Activated T-helper 17 cell treated with anti-CD3 and anti-CD28 coated beads, Interleukin-2, amount 50 U/mL, for 72 hours (primary cell): Measurements from ENCODE around the gene PLAA. TPM values are rescaled to one million over a fixed set of nuclear protein-coding genes. Genes with fewer than 3 reads are reported as not detected.

ENCODE experiments used
- ATAC-seq: fragments of 150-1000 bp; cut with Tn5 transposase; replicated peaks from 2 replicates; pipeline ENCODE4 v1.10.0; 2021; ENCODE audit warnings: mild to moderate bottlenecking, moderate library complexity
- H3K27ac Mint-ChIP-seq: one replicate; pipeline ENCODE4 v1.8.0; 2022; ENCODE audit warnings: mixed read lengths
- H3K27me3 Mint-ChIP-seq: one replicate; pipeline ENCODE4 v1.8.0; 2022; ENCODE audit warnings: mixed read lengths
- H3K36me3 Mint-ChIP-seq: one replicate; pipeline ENCODE4 v1.8.0; 2022; ENCODE audit warnings: low read depth, mild to moderate bottlenecking, mixed read lengths
- H3K4me1 Mint-ChIP-seq: one replicate; pipeline ENCODE4 v1.8.0; 2022; ENCODE audit warnings: mixed read lengths
- H3K4me3 Mint-ChIP-seq: one replicate; pipeline ENCODE4 v1.8.0; 2022; ENCODE audit warnings: mild to moderate bottlenecking, mixed read lengths
- H3K9me3 Mint-ChIP-seq: one replicate; pipeline ENCODE4 v1.8.0; 2022; ENCODE audit warnings: mixed read lengths
- total RNA-seq, 2 donors: library from RNA; stranded (reverse); gene quantifications; one replicate each; pipeline ENCODE4 v1.2.3, GENCODE V29; 2022

PLAA gene
- total RNA-seq: 10 to 100 TPM; 23.7 to 39.8 TPM

GRCh38 chr9:26946753-26947727 is at the start of gene PLAA:
TSS of gene PLAA (minus strand) at chr9:26947242. CDS start at chr9:26947045, 197 bp downstream.
- peak; percentile 99 for ATAC-seq
- H3K4me3 Mint-ChIP-seq: peak within 1 kb of the TSS; percentile 83
- H3K27ac Mint-ChIP-seq: peak within 1 kb of the TSS; percentile 99
- no peaks in the 10 kb centered on the region for H3K9me3 Mint-ChIP-seq
- peaks cover 4% of the 10 kb centered on the region for H3K27me3 Mint-ChIP-seq
- H3K4me1 Mint-ChIP-seq: peaks cover 22% of the 10 kb centered on the region
- peaks cover 26% of the 10 kb centered on the region for H3K36me3 Mint-ChIP-seq

GRCh38 chr9:26995810-26996209 is 48.8 kb upstream of the PLAA start:
- no peak overlapping the region for H3K4me3 Mint-ChIP-seq
- ATAC-seq: no peak
- no peaks in the 10 kb centered on the region for H3K4me1 Mint-ChIP-seq

GRCh38 chr9:26983340-26983739 is 36.3 kb upstream of the PLAA start:
- H3K4me3 Mint-ChIP-seq: no peak overlapping the region
- peaks cover 22% of the 10 kb centered on the region for H3K36me3 Mint-ChIP-seq
- no peaks in the 10 kb centered on the region for H3K27me3 Mint-ChIP-seq
- H3K9me3 Mint-ChIP-seq: no peaks in the 10 kb centered on the region
- ATAC-seq: no peak
- no peak overlapping the region for H3K27ac Mint-ChIP-seq
- H3K4me1 Mint-ChIP-seq: no peaks in the 10 kb centered on the region

More at GRCh38 chr9:26995810-26996209, 48.8 kb upstream of the PLAA start:
- Mint-ChIP-seq H3K9me3 (no peaks in the 10 kb centered on the region), H3K27me3 (no peaks in the 10 kb centered on the region), H3K27ac (no peak overlapping the region), H3K36me3 (no peaks in the 10 kb centered on the region)

- Mint-ChIP-seq H3K27ac (no peak overlapping the region), H3K4me3 (no peak overlapping the region), H3K9me3 (no peaks in the 10 kb centered on the region), H3K36me3 (peaks cover 4% of the 10 kb centered on the region), H3K4me1 (no peaks in the 10 kb centered on the region), H3K27me3 (no peaks in the 10 kb centered on the region)
- no peak for ATAC-seq
Measured at GRCh38 chr9:26975728-26976707, 29.0 kb upstream of the PLAA start.

- ATAC-seq: no peak
- Mint-ChIP-seq H3K27me3 (no peaks in the 10 kb centered on the region), H3K36me3 (no peaks in the 10 kb centered on the region), H3K27ac (no peak overlapping the region), H3K9me3 (no peaks in the 10 kb centered on the region), H3K4me3 (no peak overlapping the region), H3K4me1 (no peaks in the 10 kb centered on the region)
Measured at GRCh38 chr9:26974927-26975326, 27.9 kb upstream of the PLAA start.

GRCh38 chr9:26973989-26974388 is 26.9 kb upstream of the PLAA start:
- Mint-ChIP-seq H3K36me3 (no peaks in the 10 kb centered on the region), H3K4me1 (no peaks in the 10 kb centered on the region), H3K27ac (no peak overlapping the region), H3K27me3 (no peaks in the 10 kb centered on the region), H3K4me3 (no peak overlapping the region), H3K9me3 (no peaks in the 10 kb centered on the region)
- ATAC-seq: no peak

- Mint-ChIP-seq H3K4me3 (no peak overlapping the region), H3K27ac (no peak overlapping the region), H3K36me3 (no peaks in the 10 kb centered on the region), H3K9me3 (no peaks in the 10 kb centered on the region), H3K27me3 (no peaks in the 10 kb centered on the region), H3K4me1 (no peaks in the 10 kb centered on the region)
- ATAC-seq: no peak
Measured at GRCh38 chr9:26971721-26972120, 24.7 kb upstream of the PLAA start.

- H3K4me1 Mint-ChIP-seq: peaks cover 18% of the 10 kb centered on the region
Measured at GRCh38 chr9:26956860-26957233, 9.8 kb upstream of the PLAA start.

GRCh38 chr9:26955921-26956859 is 9.1 kb upstream of the PLAA start, which contains the start of gene IFT74:
TSS of gene IFT74 (plus strand) at chr9:26956412. CDS start at chr9:26961968, 5,556 bp downstream.
- peak; percentile 100 for ATAC-seq
- peak within 1 kb of the TSS; percentile 92 for H3K4me3 Mint-ChIP-seq
- H3K9me3 Mint-ChIP-seq: no peaks in the 10 kb centered on the region
- H3K36me3 Mint-ChIP-seq: no peaks in the 10 kb centered on the region
- peaks cover 14% of the 10 kb centered on the region for H3K4me1 Mint-ChIP-seq
- H3K27ac Mint-ChIP-seq: peak within 1 kb of the TSS; percentile 95
- no peaks in the 10 kb centered on the region for H3K27me3 Mint-ChIP-seq

More at GRCh38 chr9:26956860-26957233, 9.8 kb upstream of the PLAA start:
- Mint-ChIP-seq H3K36me3 (no peaks in the 10 kb centered on the region), H3K4me3 (peak overlapping the region; percentile 92), H3K27ac (peak overlapping the region; percentile 95), H3K9me3 (no peaks in the 10 kb centered on the region), H3K27me3 (no peaks in the 10 kb centered on the region)
- no peak for ATAC-seq

- Mint-ChIP-seq H3K9me3 (no peaks in the 10 kb centered on the region), H3K4me1 (peaks cover 14% of the 10 kb centered on the region), H3K36me3 (no peaks in the 10 kb centered on the region), H3K27me3 (no peaks in the 10 kb centered on the region), H3K4me3 (peak overlapping the region; percentile 92), H3K27ac (peak overlapping the region; percentile 95)
- ATAC-seq: no peak
Measured at GRCh38 chr9:26955222-26955903, 8.3 kb upstream of the PLAA start.

- ATAC-seq: peak; percentile 55
- no peaks in the 10 kb centered on the region for H3K9me3 Mint-ChIP-seq
- H3K27me3 Mint-ChIP-seq: peaks cover 4% of the 10 kb centered on the region
- H3K4me3 Mint-ChIP-seq: peak overlapping the region; percentile 92
- peaks cover 14% of the 10 kb centered on the region for H3K4me1 Mint-ChIP-seq
- H3K36me3 Mint-ChIP-seq: no peaks in the 10 kb centered on the region
- peak overlapping the region; percentile 56 for H3K27ac Mint-ChIP-seq
Measured at GRCh38 chr9:26954050-26954508, 7.0 kb upstream of the PLAA start.

- no peak overlapping the region for H3K27ac Mint-ChIP-seq
- peaks cover 9% of the 10 kb centered on the region for H3K36me3 Mint-ChIP-seq
- H3K4me3 Mint-ChIP-seq: no peak overlapping the region
- H3K4me1 Mint-ChIP-seq: peaks cover 10% of the 10 kb centered on the region
- H3K27me3 Mint-ChIP-seq: peaks cover 4% of the 10 kb centered on the region
- H3K9me3 Mint-ChIP-seq: no peaks in the 10 kb centered on the region
- ATAC-seq: no peak
Measured at GRCh38 chr9:26951794-26952193, 4.8 kb upstream of the PLAA start.

- Mint-ChIP-seq H3K9me3 (no peaks in the 10 kb centered on the region), H3K4me1 (peaks cover 12% of the 10 kb centered on the region), H3K4me3 (no peak overlapping the region), H3K27ac (no peak overlapping the region), H3K36me3 (peaks cover 9% of the 10 kb centered on the region), H3K27me3 (peaks cover 4% of the 10 kb centered on the region)
- no peak for ATAC-seq
Measured at GRCh38 chr9:26950521-26950920, 3.5 kb upstream of the PLAA start.
